Esophagus squamous epithelium (tissue), 5 donors: ENCODE measurements around the gene RALGPS1. TPM values are rescaled to one million over a fixed set of nuclear protein-coding genes. Genes with fewer than 3 reads are reported as not detected.

ENCODE experiments used
- DNase-seq: peaks from one replicate; lab custom pipeline; 2025; lab: John Stamatoyannopoulos, UW
- H3K27ac ChIP-seq, 4 donors: fragments of 200-600 bp; sonication (generic); one replicate each; pipeline ENCODE4 v1.5.1; 2016 to 2019; ENCODE audit warnings: mild to moderate bottlenecking in 1 of 4
- H3K27me3 ChIP-seq, 4 donors: fragments of 200-600 bp; sonication (generic); 1 replicate in 3 of 4; 2 replicates in 1 of 4; pipeline versions ENCODE4 v1.5.1 to v1.6.0; 2017 to 2021; ENCODE audit warnings: antibody characterized with exemption in 1 of 4
- H3K36me3 ChIP-seq, 3 donors: fragments of 200-600 bp; sonication (generic); one replicate each; pipeline ENCODE4 v1.5.1; 2016 to 2019
- H3K4me1 ChIP-seq, 3 donors: fragments of 200-600 bp; sonication (generic); one replicate each; pipeline ENCODE4 v1.5.1; 2017 to 2019
- H3K4me3 ChIP-seq, 4 donors: fragments of 200-600 bp; sonication (generic); 1 replicate in 3 of 4; 2 replicates in 1 of 4; pipeline ENCODE4 v1.5.1; 2016 to 2019; ENCODE audit warnings: mild to moderate bottlenecking in 2 of 4, moderate library complexity in 1 of 4
- H3K9me3 ChIP-seq, 3 donors: fragments of 200-600 bp; sonication (generic); one replicate each; pipeline ENCODE4 v1.5.1; 2016 to 2019
- CTCF ChIP-seq, 6 experiments: fragments of 450-650 bp in 4 of 6; fragments of 200-600 bp in 2 of 6; sonication (generic) in 2 of 6; IDR thresholded peaks; one replicate each; pipeline ENCODE4 v1.5.1; 2016 to 2019; ENCODE audit warnings: antibody characterized with exemption in 6 of 6, mild to moderate bottlenecking in 4 of 6, moderate library complexity in 4 of 6
- POLR2A ChIP-seq, 4 donors: fragments of 450-650 bp; IDR thresholded peaks; one replicate each; pipeline ENCODE4 v1.6.1; 2017; ENCODE audit warnings: antibody characterized with exemption in 4 of 4, mild to moderate bottlenecking in 4 of 4, moderate library complexity in 3 of 4
- WGBS, 2 donors: methylation state at CpG; one replicate each; pipeline ENCODE4 v1.1.5; 2018; 5-methylcytosine and 5-hydroxymethylcytosine counted together
- intact Hi-C: fragments of 100-400 bp; cut with DNase I; formaldehyde crosslinking; loops from one replicate; pipeline ENCODE4 v1.15.0; 2022
- total RNA-seq, 4 donors: library from RNA; depleted of rRNA; stranded (reverse); fragments of >200 nt; gene quantifications; one replicate each; pipeline ENCODE4 v1.1.0, GENCODE V29; 2016
- donor health status: DM: yes; HTN: yes; CAD: no.

RALGPS1 gene
- total RNA-seq, 4 donors from 2014 or later, result 3.0 to 16.4 (median 10.6) TPM

- no peak for TF ChIP-seq POLR2A (IDR thresholded peaks at IDR 0.05)
- H3K4me1 ChIP-seq, result peaks cover 0 to 13% (median 4%) of the 10 kb centered on the region in 3 donors
- no peak for DNase-seq
- intact Hi-C loops, result no loop called here
- H3K27me3 ChIP-seq, result no peaks in the 10 kb centered on the region
- no peak overlapping the region for H3K27ac ChIP-seq
- whole genome bisulfite sequencing, 2 donors, result 87 to 94% methylated on average over 5 of the region's 5 CpGs
- H3K36me3 ChIP-seq, result no peaks in the 10 kb centered on the region
- H3K4me3 ChIP-seq, result no peak overlapping the region
- H3K9me3 ChIP-seq, result no peaks in the 10 kb centered on the region
These were observed 335.3 kb downstream of the RALGPS1 start for GRCh38 chr9:127249877-127250276.

- intact Hi-C loops, result no loop called here
- Histone ChIP-seq H3K27ac (no peak overlapping the region), H3K27me3 (no peaks in the 10 kb centered on the region), H3K4me1 (peaks cover 0 to 6% (median 0%) of the 10 kb centered on the region in 3 donors), H3K4me3 (no peak overlapping the region), H3K36me3 (no peaks in the 10 kb centered on the region), H3K9me3 (no peaks in the 10 kb centered on the region)
- WGBS, 2 donors, result 64 to 92% methylated on average over 3 of the region's 3 CpGs
- TF ChIP-seq CTCF (IDR thresholded peaks at IDR 0.05) (no peak), POLR2A (IDR thresholded peaks at IDR 0.05) (no peak)
- no peak for DNase-seq
These were observed 336.4 kb downstream of the RALGPS1 start for GRCh38 chr9:127250896-127251391.

GRCh38 chr9:127252410-127253318 lies 338.1 kb downstream of the RALGPS1 start:
- intact Hi-C loops, result no loop called here
- Histone ChIP-seq H3K9me3 (no peaks in the 10 kb centered on the region), H3K27me3 (no peaks in the 10 kb centered on the region), H3K4me3 (no peak overlapping the region), H3K27ac (no peak overlapping the region), H3K4me1 (peaks cover 0 to 6% (median 0%) of the 10 kb centered on the region in 3 donors), H3K36me3 (no peaks in the 10 kb centered on the region)
- DNase-seq, result no peak
- WGBS, 2 donors, result 80 to 86% methylated on average over 4 of the region's 4 CpGs
- TF ChIP-seq CTCF (IDR thresholded peaks at IDR 0.05), result no peak
- no peak for TF ChIP-seq POLR2A (IDR thresholded peaks at IDR 0.05)

- no peak overlapping the region for H3K27ac ChIP-seq
- no peaks in the 10 kb centered on the region for H3K4me1 ChIP-seq
- no peak for TF ChIP-seq POLR2A (IDR thresholded peaks at IDR 0.05)
- TF ChIP-seq CTCF (IDR thresholded peaks at IDR 0.05), result no peak
- H3K27me3 ChIP-seq, result no peaks in the 10 kb centered on the region
- intact Hi-C loops, result no loop called here
- 95 to 96% methylated on average over 2 of the region's 2 CpGs for WGBS, 2 donors
- no peak for DNase-seq
- H3K9me3 ChIP-seq, result no peaks in the 10 kb centered on the region
- H3K4me3 ChIP-seq, result no peak overlapping the region
- no peaks in the 10 kb centered on the region for H3K36me3 ChIP-seq
These were observed 338.9 kb downstream of the RALGPS1 start for GRCh38 chr9:127253446-127253845.

- TF ChIP-seq POLR2A (IDR thresholded peaks at IDR 0.05) (no peak), CTCF (IDR thresholded peaks at IDR 0.05) (no peak)
- intact Hi-C loops, result no loop called here
- no peak for DNase-seq
- Histone ChIP-seq H3K4me3 (no peak overlapping the region), H3K4me1 (peaks cover 0 to 8% (median 0%) of the 10 kb centered on the region in 3 donors), H3K27ac (no peak overlapping the region), H3K36me3 (no peaks in the 10 kb centered on the region), H3K9me3 (no peaks in the 10 kb centered on the region), H3K27me3 (no peaks in the 10 kb centered on the region)
These were observed 341.1 kb downstream of the RALGPS1 start for GRCh38 chr9:127255692-127256091.
